Measurements from ENCODE around the gene NCOA7.

DNA sequence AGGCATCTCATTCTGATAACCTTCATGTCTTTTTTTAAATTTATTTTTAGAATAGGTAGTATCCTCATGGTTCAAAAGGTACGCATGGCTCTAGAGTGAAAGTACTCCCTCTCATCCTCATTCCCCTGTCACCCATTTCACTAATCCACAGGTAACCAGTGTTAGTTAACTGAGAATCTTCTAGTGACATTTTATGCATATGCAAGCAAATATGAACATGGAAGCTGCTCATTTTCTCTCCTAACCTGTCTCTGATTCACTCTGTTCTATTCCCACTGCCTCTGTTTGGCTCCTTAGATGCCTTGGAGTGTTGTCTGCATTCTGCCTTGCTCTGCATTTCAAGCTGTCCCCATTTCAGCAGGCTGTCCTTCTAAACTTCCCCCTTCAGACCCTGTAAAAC, 4.5 kb downstream of the NCOA7 start:
- TF ChIP-seq POLR2A (IDR thresholded peaks at IDR 0.05; ENCODE audit: low read depth, low read length) (no peak), TAF1 (IDR thresholded peaks at IDR 0.05; ENCODE audit: low read depth, low read length) (no peak), SPI1 (IDR thresholded peaks at IDR 0.05; ENCODE audit: low read depth, low read length) (no peak)

Data from GM12891 (cell line).